ENCODE data around the gene ADCYAP1R1.

- TF ChIP-seq TAF7 (optimal IDR thresholded peaks at IDR 0.05; ENCODE audit: borderline replicate concordance, low read depth, low read length), result no peak
- TF ChIP-seq KDM1A (IDR thresholded peaks at IDR 0.05; ENCODE audit: borderline replicate concordance, low read length), result no peak
- TF ChIP-seq CTCF (IDR thresholded peaks at IDR 0.05; ENCODE audit: control extremely low read depth in 1 of 3, insufficient read depth in 1 of 3, low read depth in 1 of 3, low read length in 3 of 3), result no peak
- TF ChIP-seq EP300 (IDR thresholded peaks at IDR 0.05; ENCODE audit: borderline replicate concordance in 1 of 2, low read depth in 2 of 2, low read length in 2 of 2), result no peak
- no peak for TF ChIP-seq ZNF274 (IDR thresholded peaks at IDR 0.05; ENCODE audit: borderline replicate concordance, extremely low read depth, low read length)
- no peak for TF ChIP-seq EZH2 (IDR thresholded peaks at IDR 0.05; ENCODE audit: low read depth, low read length, severe bottlenecking)
- TF ChIP-seq MAX (IDR thresholded peaks at IDR 0.05), result no peak
- TF ChIP-seq CBX8 (IDR thresholded peaks at IDR 0.05; ENCODE audit: borderline replicate concordance, low read depth, low read length), result no peak
- no peak for TF ChIP-seq POLR2A (IDR thresholded peaks at IDR 0.05; ENCODE audit: control extremely low read depth in 1 of 2, low read depth in 2 of 2, low read length in 2 of 2)
- no peak for TF ChIP-seq BRCA1 (IDR thresholded peaks at IDR 0.05; ENCODE audit: low read depth, low read length)
- TF ChIP-seq JUND (IDR thresholded peaks at IDR 0.05; ENCODE audit: low read length), result no peak
These were observed 32.1 kb downstream of the ADCYAP1R1 start for GRCh38 chr7:31084226-31084625.
